AG04450 (cell line): ENCODE measurements around the gene RBFOX2. TPM values are rescaled to one million over a fixed set of nuclear protein-coding genes. Genes with fewer than 3 reads are reported as not detected.
A peak's percentile ranks its signal among the peaks of the same experiment; 100 is the strongest.
"Not testable (repeated sequence)": the region's sequence is repeated elsewhere in the genome, so short reads cannot be mapped to it uniquely, and the experiment has no call there.

Source experiments
- CTCF ChIA-PET: fragments of 300-600, 350-600 bp; formaldehyde crosslinking; extraction: SDS; loops from one replicate; lab custom pipeline; 2022; ENCODE audit warnings: antibody characterized with exemption, inconsistent platforms; lab: Charles Lee
- POLR2A ChIA-PET: fragments of 350-600 bp; formaldehyde crosslinking; extraction: SDS; loops from one replicate; lab custom pipeline; 2021; ENCODE audit warnings: antibody characterized with exemption, inconsistent platforms; lab: Yijun Ruan, JAX
- DNase-seq: peaks from one replicate; pipeline ENCODE4 v3.0.0-alpha.2; 2011; ENCODE audit warnings: low read depth, low spot score
- H3K27ac ChIP-seq: one replicate; pipeline ENCODE4 v1.5.1; 2012; ENCODE audit warnings: low read depth, low read length, control low read depth
- H3K27me3 ChIP-seq: one replicate; pipeline ENCODE4 v1.6.0; 2012; ENCODE audit warnings: low read length; ENCODE audit not compliant: control insufficient read depth, insufficient read depth
- H3K4me3 ChIP-seq: 2 replicates; pipeline ENCODE4 v1.5.1; 2011; ENCODE audit warnings: mild to moderate bottlenecking, low read depth, low read length, control low read depth
- H3K9me3 ChIP-seq: 2 replicates; pipeline ENCODE4 v1.5.1; 2012; ENCODE audit warnings: low read length; ENCODE audit not compliant: control insufficient read depth, insufficient read depth
- polyA plus RNA-seq: library from polyadenylated mRNA; depleted of rRNA; stranded (reverse); fragments of >200 nt; gene quantifications from 2 replicates; pipeline ENCODE4 v1.2.3, GENCODE V29; 2011
- TF ChIP-seq, protein P1 (sequence below): IDR thresholded peaks from 2 replicates; pipeline ENCODE4 v1.5.1; 2011; ENCODE audit warnings: low read depth, low read length, control low read depth, inconsistent platforms

Gene RBFOX2
- polyA plus RNA-seq, 1 experiment = 288 TPM

GRCh38 chr22:36052505-36052941 lies 23.9 kb upstream of the RBFOX2 start:
- TF ChIP-seq, protein P1, sequence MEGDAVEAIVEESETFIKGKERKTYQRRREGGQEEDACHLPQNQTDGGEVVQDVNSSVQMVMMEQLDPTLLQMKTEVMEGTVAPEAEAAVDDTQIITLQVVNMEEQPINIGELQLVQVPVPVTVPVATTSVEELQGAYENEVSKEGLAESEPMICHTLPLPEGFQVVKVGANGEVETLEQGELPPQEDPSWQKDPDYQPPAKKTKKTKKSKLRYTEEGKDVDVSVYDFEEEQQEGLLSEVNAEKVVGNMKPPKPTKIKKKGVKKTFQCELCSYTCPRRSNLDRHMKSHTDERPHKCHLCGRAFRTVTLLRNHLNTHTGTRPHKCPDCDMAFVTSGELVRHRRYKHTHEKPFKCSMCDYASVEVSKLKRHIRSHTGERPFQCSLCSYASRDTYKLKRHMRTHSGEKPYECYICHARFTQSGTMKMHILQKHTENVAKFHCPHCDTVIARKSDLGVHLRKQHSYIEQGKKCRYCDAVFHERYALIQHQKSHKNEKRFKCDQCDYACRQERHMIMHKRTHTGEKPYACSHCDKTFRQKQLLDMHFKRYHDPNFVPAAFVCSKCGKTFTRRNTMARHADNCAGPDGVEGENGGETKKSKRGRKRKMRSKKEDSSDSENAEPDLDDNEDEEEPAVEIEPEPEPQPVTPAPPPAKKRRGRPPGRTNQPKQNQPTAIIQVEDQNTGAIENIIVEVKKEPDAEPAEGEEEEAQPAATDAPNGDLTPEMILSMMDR = no peak
- Histone ChIP-seq H3K27ac (no peak overlapping the region), H3K9me3 (no peaks in the 10 kb centered on the region), H3K27me3 (no peaks in the 10 kb centered on the region), H3K4me3 (no peak overlapping the region)
- DNase-seq = no peak
- CTCF ChIA-PET = interaction anchor here (1.3 to 5.3 kb wide), 2 partner anchors 13 to 121 kb away, joined by 3 to 53 read pairs; no protein-coding TSS in a partner anchor
- POLR2A ChIA-PET = interaction anchor here (0.6 kb wide), 2 partner anchors 19 to 24 kb away, joined by 3 to 4 read pairs; partner anchors contain the start of gene RBFOX2

DNA sequence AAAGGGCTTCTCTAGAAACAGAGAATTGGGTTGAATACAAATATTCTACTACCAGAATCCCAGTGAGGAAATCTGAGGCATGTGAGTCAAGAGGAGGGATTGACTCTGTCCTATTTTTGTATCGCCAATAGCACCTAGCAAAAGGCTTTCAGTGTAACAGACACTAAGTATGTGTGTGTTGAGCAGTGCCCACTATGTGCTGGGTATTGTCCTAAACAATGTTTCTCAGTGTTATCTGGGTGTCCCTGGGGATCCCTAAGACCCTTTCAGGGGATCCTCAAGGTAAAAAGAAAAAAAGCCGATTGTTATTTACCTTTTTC lies 21.0 kb upstream of the RBFOX2 start:
- Histone ChIP-seq H3K27ac (no peak overlapping the region), H3K27me3 (no peaks in the 10 kb centered on the region), H3K4me3 (no peak overlapping the region), H3K9me3 (no peaks in the 10 kb centered on the region)
- DNase-seq = no peak
- TF ChIP-seq, protein P1 = no peak
- ChIA-PET POLR2A (no interaction called here), CTCF (interaction anchor here (5.3 kb wide), 1 partner anchor 16 kb away, joined by 53 read pairs; no protein-coding TSS in a partner anchor)

DNA sequence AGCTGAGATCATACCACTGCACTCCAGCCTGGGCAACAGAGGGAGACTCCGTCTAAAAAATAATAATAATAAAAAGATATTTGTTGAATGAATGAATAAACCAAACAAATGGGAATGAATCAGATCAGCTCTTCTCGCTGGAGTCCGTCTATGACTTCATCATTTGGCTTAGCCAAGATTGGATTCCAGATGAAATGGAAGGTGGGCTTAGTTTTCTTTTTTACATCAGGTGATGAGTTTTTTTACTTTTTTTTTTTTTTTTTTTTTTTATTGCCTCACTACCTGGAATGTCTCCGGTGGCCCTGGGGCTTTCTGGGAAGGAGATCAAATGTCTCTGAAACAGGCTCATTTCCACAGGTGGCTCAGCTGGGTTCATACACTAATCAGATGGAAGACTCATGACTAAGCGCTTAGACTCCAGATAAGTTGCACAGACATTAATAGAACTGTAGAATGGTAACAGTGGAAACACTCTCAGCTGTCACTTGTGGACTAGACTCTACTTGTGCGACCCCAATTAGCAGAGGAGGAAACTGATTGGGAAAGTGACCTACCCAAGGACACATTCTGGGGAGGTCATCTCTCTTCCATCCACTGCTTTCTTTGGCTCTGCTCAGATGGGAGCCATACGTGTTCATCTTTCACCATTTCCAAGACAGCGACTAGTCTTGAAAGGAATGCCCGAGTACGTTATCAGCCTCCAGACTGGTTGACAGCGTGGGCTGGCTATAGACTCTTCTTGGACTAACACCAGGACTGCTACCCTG lies 20.5 kb upstream of the RBFOX2 start:
- H3K27ac ChIP-seq = peak overlapping the region; percentile 55

GRCh38 chr22:36044517-36044916 lies 15.9 kb upstream of the RBFOX2 start:
- H3K27me3 ChIP-seq, DNase-seq, H3K27ac ChIP-seq, H3K9me3 ChIP-seq, CTCF ChIA-PET, H3K4me3 ChIP-seq: not testable (repeated sequence)
- POLR2A ChIA-PET = interaction anchor here (1.2 kb wide), 1 partner anchor 15 kb away, joined by 3 read pairs; the partner anchor contains the start of gene RBFOX2

More for the DNA sequence above, 20.5 kb upstream of the RBFOX2 start:
- Histone ChIP-seq H3K4me3 (no peak overlapping the region), H3K27me3 (no peaks in the 10 kb centered on the region), H3K9me3 (no peaks in the 10 kb centered on the region)
- CTCF ChIA-PET = interaction anchor here (5.3 kb wide), 1 partner anchor 16 kb away, joined by 53 read pairs; no protein-coding TSS in a partner anchor
- no peak for DNase-seq
- TF ChIP-seq, protein P1 = no peak
- POLR2A ChIA-PET = no interaction called here

DNA sequence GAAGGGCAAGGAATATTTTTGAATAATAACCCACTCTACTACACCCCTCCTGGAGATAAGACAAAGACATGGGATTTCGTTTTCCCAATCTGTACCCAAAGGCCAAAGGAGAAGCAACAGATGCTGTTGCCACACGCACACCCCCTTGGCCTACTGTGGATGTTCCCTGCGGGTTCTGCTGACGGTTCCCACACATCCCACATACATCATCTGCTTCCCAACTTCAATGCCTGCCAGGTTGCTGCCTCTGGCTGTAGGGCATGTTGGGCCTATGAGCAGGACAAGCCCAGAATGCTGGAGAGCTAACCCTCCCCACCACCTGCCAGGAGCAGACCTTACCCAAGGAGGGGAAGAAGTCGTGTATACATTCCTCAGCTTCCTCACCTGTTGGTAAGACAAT lies 13.6 kb upstream of the RBFOX2 start:
- ChIA-PET POLR2A (interaction anchor here (0.7 kb wide), 1 partner anchor 27 kb away, joined by 4 read pairs; no protein-coding TSS in a partner anchor), CTCF (interaction anchor here (0.6 to 1.4 kb wide), 3 partner anchors 23 to 114 kb away, joined by 4 to 5 read pairs (median 5); no protein-coding TSS in a partner anchor)
- Histone ChIP-seq H3K9me3 (peaks cover 4% of the 10 kb centered on the region), H3K27me3 (peaks cover 2% of the 10 kb centered on the region), H3K4me3 (no peak overlapping the region), H3K27ac (no peak overlapping the region)
- TF ChIP-seq, protein P1 = no peak
- no peak for DNase-seq
